ENCODE results near the gene NCEH1. TPM values are rescaled to one million over a fixed set of nuclear protein-coding genes. Genes with fewer than 3 reads are reported as not detected.
A peak's percentile ranks its signal among the peaks of the same experiment; 100 is the strongest.

Gene NCEH1
- total RNA-seq, 2 donors from 2014 or later, result 6.9 to 10.1 TPM

- H3K9me3 ChIP-seq, result no peaks in the 10 kb centered on the region
- no peak overlapping the region for H3K4me3 ChIP-seq
- H3K36me3 ChIP-seq (replicated peaks in 1 of 2; ENCODE audit: insufficient read depth in 1 of 2, low read depth in 2 of 2), result no peaks in the 10 kb centered on the region
- H3K27me3 ChIP-seq, result no peaks in the 10 kb centered on the region
- intact Hi-C loops (cut with DNase I), result no loop called here
- H3K4me1 ChIP-seq, result peaks cover 12% of the 10 kb centered on the region
- no peak overlapping the region for H3K27ac ChIP-seq
- WGBS, 2 donors, result 95 to 97% methylated on average over 2 of the region's 2 CpGs
- no peak for ATAC-seq
- no peak for DNase-seq
- no peak for TF ChIP-seq POLR2A (IDR thresholded peaks at IDR 0.05)
Measured at GRCh38 chr3:172653004-172653572, 57.8 kb downstream of the NCEH1 start.

DNA sequence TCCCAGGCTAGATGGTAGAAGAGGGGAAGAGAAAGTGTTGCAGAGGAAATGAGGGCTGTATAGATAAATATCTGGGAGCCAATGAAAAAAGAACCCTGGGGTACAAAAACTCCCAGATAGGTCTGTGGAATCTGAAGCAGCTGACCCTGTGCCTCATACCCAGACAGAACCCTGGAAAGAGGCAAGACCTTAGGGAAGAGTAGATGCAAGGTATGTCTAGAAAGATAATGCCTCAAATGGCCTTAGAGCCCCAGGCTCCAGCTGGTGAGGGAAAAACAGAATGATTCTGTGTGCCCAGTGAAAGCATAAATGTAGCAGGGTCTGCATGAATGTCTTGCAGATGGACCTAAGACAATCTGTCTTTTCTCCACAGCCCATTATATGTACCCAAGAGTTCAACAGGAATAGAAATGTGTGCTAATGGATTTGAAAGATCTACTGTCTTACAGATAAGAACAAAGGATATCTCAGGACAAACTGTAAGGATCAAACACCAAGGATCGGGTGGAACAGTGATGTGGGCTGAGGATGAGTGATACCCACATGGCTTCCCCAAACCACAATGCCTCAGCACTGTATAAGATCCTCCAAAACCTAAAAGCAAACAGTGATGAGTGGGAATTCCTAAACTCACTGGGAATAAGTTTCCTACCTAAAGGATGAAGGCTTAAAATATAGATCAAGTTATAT, 58.8 kb downstream of the NCEH1 start:
- Histone ChIP-seq H3K27me3 (no peaks in the 10 kb centered on the region), H3K4me3 (no peak overlapping the region), H3K9me3 (no peaks in the 10 kb centered on the region), H3K4me1 (peaks cover 18% of the 10 kb centered on the region), H3K27ac (no peak overlapping the region), H3K36me3 (replicated peaks in 1 of 2; ENCODE audit: insufficient read depth in 1 of 2, low read depth in 2 of 2) (no peaks in the 10 kb centered on the region)
- ATAC-seq, result no peak
- no peak for TF ChIP-seq POLR2A (IDR thresholded peaks at IDR 0.05)
- TF ChIP-seq, protein P1, sequence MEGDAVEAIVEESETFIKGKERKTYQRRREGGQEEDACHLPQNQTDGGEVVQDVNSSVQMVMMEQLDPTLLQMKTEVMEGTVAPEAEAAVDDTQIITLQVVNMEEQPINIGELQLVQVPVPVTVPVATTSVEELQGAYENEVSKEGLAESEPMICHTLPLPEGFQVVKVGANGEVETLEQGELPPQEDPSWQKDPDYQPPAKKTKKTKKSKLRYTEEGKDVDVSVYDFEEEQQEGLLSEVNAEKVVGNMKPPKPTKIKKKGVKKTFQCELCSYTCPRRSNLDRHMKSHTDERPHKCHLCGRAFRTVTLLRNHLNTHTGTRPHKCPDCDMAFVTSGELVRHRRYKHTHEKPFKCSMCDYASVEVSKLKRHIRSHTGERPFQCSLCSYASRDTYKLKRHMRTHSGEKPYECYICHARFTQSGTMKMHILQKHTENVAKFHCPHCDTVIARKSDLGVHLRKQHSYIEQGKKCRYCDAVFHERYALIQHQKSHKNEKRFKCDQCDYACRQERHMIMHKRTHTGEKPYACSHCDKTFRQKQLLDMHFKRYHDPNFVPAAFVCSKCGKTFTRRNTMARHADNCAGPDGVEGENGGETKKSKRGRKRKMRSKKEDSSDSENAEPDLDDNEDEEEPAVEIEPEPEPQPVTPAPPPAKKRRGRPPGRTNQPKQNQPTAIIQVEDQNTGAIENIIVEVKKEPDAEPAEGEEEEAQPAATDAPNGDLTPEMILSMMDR (IDR thresholded peaks at IDR 0.05), result no peak
- DNase-seq, result no peak
- 0 to 38% methylated on average over 1 of the region's 1 CpG for WGBS, 2 donors
- intact Hi-C loops (cut with DNase I), result no loop called here

DNA sequence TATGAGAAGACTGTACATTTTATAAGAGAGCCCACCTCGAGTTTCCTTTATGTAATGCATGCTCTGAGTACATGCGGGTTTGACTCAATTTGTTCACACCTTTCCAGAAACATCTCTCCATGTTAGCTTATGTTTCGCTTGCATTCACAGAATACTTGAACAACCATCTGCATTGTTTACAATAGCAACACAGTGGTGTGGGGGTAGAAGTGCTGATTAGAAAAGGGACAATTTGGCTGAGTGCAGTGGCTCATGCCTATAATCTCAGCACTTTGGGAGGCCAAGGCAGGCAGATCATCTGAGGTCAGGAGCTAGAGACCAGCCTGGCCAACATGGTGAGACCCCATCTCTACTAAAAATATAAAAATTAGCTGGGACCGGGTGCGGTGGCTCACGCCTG, 60.9 kb downstream of the NCEH1 start:
- TF ChIP-seq, protein P1 (IDR thresholded peaks at IDR 0.05), result no peak
- no peak for TF ChIP-seq POLR2A (IDR thresholded peaks at IDR 0.05)
- Histone ChIP-seq H3K27ac (no peak overlapping the region), H3K9me3 (no peaks in the 10 kb centered on the region), H3K27me3 (no peaks in the 10 kb centered on the region), H3K36me3 (replicated peaks in 1 of 2; ENCODE audit: insufficient read depth in 1 of 2, low read depth in 2 of 2) (no peaks in the 10 kb centered on the region), H3K4me1 (peaks cover 30% of the 10 kb centered on the region), H3K4me3 (no peak overlapping the region)
- DNase-seq (no peak), ATAC-seq (no peak)
- WGBS, 2 donors, result 92 to 94% methylated on average over 6 of the region's 6 CpGs
- intact Hi-C loops (cut with DNase I), result no loop called here

GRCh38 chr3:172648747-172649146, 62.1 kb downstream of the NCEH1 start:
- TF ChIP-seq, protein P1 (IDR thresholded peaks at IDR 0.05), result no peak
- no peak for TF ChIP-seq POLR2A (IDR thresholded peaks at IDR 0.05)
- H3K4me3 ChIP-seq, result no peak overlapping the region
- ATAC-seq (no peak), DNase-seq (no peak)
- H3K27ac ChIP-seq, result peak overlapping the region in 2 of 4 donors; percentile 30 to 52
- H3K27me3 ChIP-seq, result no peaks in the 10 kb centered on the region
- 83% methylated on average over 9 of the region's 9 CpGs for WGBS, 2 donors
- intact Hi-C loops (cut with DNase I), result no loop called here
- no peaks in the 10 kb centered on the region for H3K9me3 ChIP-seq
- H3K4me1 ChIP-seq, result peaks cover 30% of the 10 kb centered on the region
- no peaks in the 10 kb centered on the region for H3K36me3 ChIP-seq (replicated peaks in 1 of 2; ENCODE audit: insufficient read depth in 1 of 2, low read depth in 2 of 2)

DNA sequence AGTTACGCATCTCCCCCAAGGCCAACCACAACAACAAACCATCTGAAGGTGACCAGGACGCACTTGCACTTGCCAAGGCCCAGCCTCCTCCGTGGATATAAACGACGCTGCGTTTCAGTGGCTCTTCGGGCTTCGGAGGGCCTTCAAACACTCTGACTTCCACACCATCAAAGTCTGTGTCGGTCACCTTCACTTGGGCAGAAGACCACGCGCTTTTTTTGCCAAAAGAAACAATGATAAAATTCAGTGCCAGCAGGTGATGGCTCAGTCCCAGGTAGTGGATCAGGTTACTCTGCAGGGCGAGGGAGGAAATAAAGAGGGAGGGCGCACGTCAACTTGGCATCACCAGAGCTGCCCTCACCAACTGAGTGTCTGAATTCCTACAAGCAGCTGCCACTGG, 63.0 kb downstream of the NCEH1 start:
- peak overlapping the region in 3 of 4 donors; percentile 29 to 52 (median 37) for H3K27ac ChIP-seq

More for the DNA sequence above, 63.0 kb downstream of the NCEH1 start:
- intact Hi-C loops (cut with DNase I), result no loop called here
- 33 to 37% methylated on average over 14 of the region's 14 CpGs for WGBS, 2 donors
- Histone ChIP-seq H3K36me3 (replicated peaks in 1 of 2; ENCODE audit: insufficient read depth in 1 of 2, low read depth in 2 of 2) (no peaks in the 10 kb centered on the region), H3K9me3 (no peaks in the 10 kb centered on the region), H3K27me3 (no peaks in the 10 kb centered on the region), H3K4me1 (peaks cover 30% of the 10 kb centered on the region), H3K4me3 (no peak overlapping the region)
- DNase-seq, result peak; percentile 62 to 82 (median 77)
- no peak for TF ChIP-seq POLR2A (IDR thresholded peaks at IDR 0.05)
- TF ChIP-seq, protein P1 (IDR thresholded peaks at IDR 0.05), result peak in 1 of 7 experiments; percentile 5
- peak; percentile 85 for ATAC-seq
